GM06990 (cell line): ENCODE results near the gene DNM1.

ENCODE experiments used
- DNase-seq: peaks from one replicate; pipeline ENCODE4 v3.0.0-alpha.2; 2011; ENCODE audit not compliant: insufficient read length; ENCODE audit errors: extremely low read depth
- H3K27me3 ChIP-seq: replicated peaks from 2 replicates; pipeline ENCODE4 v1.6.0; 2011; ENCODE audit warnings: low read length; ENCODE audit not compliant: control insufficient read depth, insufficient read depth
- H3K36me3 ChIP-seq: 2 replicates; pipeline ENCODE4 v1.5.1; 2011; ENCODE audit warnings: low read length; ENCODE audit not compliant: control insufficient read depth, insufficient read depth
- H3K4me3 ChIP-seq: replicated peaks from 2 replicates; pipeline ENCODE4 v1.5.1; 2011; ENCODE audit warnings: low read depth, mild to moderate bottlenecking, control low read depth, low read length
- TF ChIP-seq, protein P1 (sequence below): IDR thresholded peaks from 2 replicates; pipeline ENCODE4 v1.5.1; 2011; ENCODE audit warnings: low read length, control low read depth, mild to moderate bottlenecking, inconsistent platforms; ENCODE audit not compliant: insufficient read depth, poor library complexity, severe bottlenecking

DNM1 gene

DNA sequence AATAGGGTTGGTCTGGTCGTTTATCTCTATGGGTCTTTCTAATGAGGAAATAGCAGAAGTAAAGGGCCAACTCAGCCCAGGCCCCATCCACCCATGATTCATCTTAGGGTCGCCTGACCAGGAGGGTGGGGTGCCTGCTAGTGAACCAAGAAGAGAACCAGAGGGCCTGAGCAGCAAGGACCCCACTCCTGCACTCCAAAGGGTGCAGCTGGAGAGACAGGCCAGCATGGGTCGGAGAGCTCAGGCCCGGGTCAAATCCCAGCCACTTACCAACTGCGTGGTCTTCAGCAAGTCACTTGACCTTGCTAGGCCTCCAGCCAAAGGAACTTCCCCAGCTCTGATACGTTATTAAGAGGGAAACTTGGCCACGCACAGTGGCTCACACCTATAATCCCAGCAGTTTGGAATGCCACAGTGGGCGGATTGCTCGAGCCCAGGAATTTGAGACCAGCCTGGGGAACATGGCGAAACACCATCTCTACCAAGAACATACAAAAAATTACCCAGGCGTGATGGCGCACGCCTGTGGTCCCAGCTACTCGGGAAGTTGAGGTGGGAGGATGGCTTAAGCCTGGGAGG lies 38.8 kb upstream of the DNM1 start:
- no peak for DNase-seq
- TF ChIP-seq, protein P1, sequence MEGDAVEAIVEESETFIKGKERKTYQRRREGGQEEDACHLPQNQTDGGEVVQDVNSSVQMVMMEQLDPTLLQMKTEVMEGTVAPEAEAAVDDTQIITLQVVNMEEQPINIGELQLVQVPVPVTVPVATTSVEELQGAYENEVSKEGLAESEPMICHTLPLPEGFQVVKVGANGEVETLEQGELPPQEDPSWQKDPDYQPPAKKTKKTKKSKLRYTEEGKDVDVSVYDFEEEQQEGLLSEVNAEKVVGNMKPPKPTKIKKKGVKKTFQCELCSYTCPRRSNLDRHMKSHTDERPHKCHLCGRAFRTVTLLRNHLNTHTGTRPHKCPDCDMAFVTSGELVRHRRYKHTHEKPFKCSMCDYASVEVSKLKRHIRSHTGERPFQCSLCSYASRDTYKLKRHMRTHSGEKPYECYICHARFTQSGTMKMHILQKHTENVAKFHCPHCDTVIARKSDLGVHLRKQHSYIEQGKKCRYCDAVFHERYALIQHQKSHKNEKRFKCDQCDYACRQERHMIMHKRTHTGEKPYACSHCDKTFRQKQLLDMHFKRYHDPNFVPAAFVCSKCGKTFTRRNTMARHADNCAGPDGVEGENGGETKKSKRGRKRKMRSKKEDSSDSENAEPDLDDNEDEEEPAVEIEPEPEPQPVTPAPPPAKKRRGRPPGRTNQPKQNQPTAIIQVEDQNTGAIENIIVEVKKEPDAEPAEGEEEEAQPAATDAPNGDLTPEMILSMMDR, result no peak
- Histone ChIP-seq H3K27me3 (no peaks in the 10 kb centered on the region), H3K36me3 (peaks cover 28% of the 10 kb centered on the region), H3K4me3 (no peak overlapping the region)

DNA sequence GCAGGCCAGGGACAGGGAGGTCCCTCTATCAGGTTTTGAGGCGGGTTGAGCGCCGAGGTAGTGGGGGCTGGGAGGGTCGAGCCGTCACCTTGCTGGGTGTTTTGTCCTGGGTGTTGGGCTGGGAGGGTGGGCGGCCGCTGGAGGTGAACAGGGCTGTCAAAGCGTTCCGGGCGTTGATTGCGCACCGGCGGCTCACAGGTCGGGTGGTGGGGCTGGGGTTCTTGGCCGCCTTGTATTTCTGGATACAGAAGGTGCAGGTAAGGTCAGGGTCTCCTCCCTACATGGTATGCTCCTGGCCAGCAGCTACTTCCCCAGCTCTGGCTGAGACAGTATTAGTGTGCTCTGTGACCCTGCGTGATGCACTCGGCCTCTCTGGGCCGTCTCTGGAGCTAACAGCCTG lies 37.0 kb upstream of the DNM1 start:
- H3K4me3 ChIP-seq, result no peak overlapping the region
- DNase-seq, result no peak
- H3K36me3 ChIP-seq, result peaks cover 32% of the 10 kb centered on the region
- TF ChIP-seq, protein P1, result no peak
- no peaks in the 10 kb centered on the region for H3K27me3 ChIP-seq

GRCh38 chr9:128167209-128167608 lies 36.0 kb upstream of the DNM1 start:
- Histone ChIP-seq H3K36me3 (peaks cover 30% of the 10 kb centered on the region), H3K4me3 (no peak overlapping the region), H3K27me3 (no peaks in the 10 kb centered on the region)
- TF ChIP-seq, protein P1, result no peak
- DNase-seq, result no peak

- H3K36me3 ChIP-seq, result peaks cover 27% of the 10 kb centered on the region
- no peak for DNase-seq
Measured at GRCh38 chr9:128168731-128169308, 34.4 kb upstream of the DNM1 start.

DNA sequence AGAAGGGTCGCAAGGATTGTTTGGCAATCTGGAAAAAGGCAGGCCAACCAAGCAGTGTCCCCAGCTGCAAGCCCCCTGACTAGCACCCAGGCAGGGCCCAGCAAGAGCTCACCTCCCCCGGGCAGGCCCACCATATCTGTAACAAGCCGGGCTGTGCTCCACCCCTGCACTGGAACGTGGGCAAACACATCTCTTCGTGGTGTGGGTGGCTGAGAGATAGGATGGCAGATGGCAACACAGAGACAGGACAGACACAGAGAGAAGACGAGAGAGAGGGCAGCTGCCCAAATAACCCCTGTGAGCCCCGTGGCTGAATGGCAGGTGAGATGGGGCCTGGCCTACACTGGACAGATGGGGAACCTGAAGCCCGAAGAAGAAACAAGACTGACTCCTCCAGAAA lies 33.7 kb upstream of the DNM1 start:
- Histone ChIP-seq H3K36me3 (peaks cover 28% of the 10 kb centered on the region), H3K27me3 (no peaks in the 10 kb centered on the region), H3K4me3 (no peak overlapping the region)
- DNase-seq, result no peak
- TF ChIP-seq, protein P1, result no peak

More at GRCh38 chr9:128168731-128169308, 34.4 kb upstream of the DNM1 start:
- H3K27me3 ChIP-seq, result no peaks in the 10 kb centered on the region
- no peak overlapping the region for H3K4me3 ChIP-seq
- TF ChIP-seq, protein P1, result no peak
